GM12872 (cell line): ENCODE results near the gene KBTBD2.

Source experiments
- TF ChIP-seq, protein P1 (sequence below): IDR thresholded peaks from 3 replicates; pipeline ENCODE4 v1.5.1; 2011; ENCODE audit warnings: low read depth, mild to moderate bottlenecking, low read length, moderate library complexity; ENCODE audit not compliant: insufficient read depth

Gene KBTBD2

GRCh38 chr7:32928785-32929298 lies 37.3 kb upstream of the KBTBD2 start:
- TF ChIP-seq, protein P1, sequence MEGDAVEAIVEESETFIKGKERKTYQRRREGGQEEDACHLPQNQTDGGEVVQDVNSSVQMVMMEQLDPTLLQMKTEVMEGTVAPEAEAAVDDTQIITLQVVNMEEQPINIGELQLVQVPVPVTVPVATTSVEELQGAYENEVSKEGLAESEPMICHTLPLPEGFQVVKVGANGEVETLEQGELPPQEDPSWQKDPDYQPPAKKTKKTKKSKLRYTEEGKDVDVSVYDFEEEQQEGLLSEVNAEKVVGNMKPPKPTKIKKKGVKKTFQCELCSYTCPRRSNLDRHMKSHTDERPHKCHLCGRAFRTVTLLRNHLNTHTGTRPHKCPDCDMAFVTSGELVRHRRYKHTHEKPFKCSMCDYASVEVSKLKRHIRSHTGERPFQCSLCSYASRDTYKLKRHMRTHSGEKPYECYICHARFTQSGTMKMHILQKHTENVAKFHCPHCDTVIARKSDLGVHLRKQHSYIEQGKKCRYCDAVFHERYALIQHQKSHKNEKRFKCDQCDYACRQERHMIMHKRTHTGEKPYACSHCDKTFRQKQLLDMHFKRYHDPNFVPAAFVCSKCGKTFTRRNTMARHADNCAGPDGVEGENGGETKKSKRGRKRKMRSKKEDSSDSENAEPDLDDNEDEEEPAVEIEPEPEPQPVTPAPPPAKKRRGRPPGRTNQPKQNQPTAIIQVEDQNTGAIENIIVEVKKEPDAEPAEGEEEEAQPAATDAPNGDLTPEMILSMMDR: no peak

DNA sequence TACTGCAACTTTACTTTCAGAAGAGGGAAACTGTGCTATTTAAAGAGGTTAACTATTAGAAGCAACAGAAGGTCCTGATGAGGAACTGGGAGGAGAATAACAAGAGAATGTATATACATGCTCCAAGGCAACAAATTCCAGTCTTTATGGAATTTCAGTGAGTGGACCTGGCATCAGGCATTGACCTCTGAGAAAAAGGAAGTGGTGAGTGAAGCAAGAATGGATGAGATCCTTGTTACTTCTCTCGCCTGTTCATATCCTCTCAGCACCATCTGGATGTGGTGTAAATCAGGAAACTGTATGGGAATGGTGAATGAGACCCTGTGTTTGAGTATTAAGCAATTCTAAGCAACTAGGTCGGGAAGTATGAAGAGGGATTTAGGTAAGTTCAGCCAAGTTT lies 30.3 kb upstream of the KBTBD2 start:
- TF ChIP-seq, protein P1: no peak

DNA sequence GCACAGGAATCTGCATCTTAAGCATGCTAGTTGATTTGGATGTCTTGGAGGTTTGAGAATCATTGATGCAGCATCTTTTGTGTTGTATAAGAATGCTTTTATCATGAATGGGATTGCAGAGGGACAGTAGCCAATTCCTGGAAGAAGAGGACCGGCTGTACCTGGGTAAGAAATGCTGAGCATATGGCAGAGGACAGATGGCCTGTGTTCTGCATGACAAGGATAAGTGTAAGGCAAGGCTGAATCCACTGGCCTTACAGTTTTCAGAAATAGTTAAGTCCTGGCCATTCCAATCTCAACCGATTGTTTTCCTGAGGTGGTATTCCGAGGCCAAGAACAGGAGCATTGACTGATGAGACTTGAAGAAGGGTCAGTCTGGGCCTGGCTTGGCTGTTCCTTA lies 24.4 kb upstream of the KBTBD2 start:
- TF ChIP-seq, protein P1: no peak

DNA sequence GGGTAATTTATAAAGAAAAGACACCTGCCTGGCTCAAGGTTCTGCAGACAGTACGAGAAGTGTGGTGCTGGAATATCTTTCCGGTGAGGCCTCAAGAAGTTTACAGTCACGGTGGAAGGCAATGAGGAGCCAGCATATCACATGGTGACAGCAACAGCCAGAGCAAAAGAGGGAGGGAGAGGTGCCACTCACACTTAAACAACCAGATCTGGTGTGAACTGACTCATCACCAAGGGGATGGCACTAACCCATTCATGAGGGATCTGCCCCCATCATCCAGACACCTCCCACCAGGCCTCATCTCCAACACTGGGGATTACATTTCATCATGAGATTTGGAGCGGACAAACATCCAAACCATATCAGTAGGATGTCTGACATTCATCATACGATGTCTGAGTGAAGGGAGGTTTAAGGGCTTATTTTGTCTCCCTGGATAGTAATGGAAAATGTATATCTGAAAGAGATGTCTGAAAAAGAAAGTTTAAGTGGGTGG lies 23.5 kb upstream of the KBTBD2 start:
- TF ChIP-seq, protein P1: no peak

DNA sequence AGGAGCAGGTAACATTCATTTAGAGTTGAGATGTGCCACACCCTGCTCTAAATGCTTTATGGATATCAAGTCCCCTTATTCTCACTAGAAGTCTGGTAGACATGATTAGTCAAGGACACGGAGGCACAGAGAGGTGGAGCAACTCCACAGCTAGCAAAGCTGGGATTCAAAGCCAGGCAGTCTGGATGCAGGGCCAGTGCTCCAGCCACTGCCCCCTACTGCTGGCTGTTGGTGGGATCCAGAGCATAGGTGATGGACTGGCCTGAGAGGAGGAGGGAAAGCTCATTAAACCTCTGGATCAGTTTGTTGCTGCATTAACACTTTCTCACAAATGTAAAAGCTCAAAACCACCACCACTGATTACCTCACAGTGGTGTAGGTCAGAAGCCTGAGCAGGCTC lies 22.6 kb upstream of the KBTBD2 start:
- TF ChIP-seq, protein P1: no peak

- TF ChIP-seq, protein P1: no peak
Observed at GRCh38 chr7:32910195-32910594, 18.6 kb upstream of the KBTBD2 start.

DNA sequence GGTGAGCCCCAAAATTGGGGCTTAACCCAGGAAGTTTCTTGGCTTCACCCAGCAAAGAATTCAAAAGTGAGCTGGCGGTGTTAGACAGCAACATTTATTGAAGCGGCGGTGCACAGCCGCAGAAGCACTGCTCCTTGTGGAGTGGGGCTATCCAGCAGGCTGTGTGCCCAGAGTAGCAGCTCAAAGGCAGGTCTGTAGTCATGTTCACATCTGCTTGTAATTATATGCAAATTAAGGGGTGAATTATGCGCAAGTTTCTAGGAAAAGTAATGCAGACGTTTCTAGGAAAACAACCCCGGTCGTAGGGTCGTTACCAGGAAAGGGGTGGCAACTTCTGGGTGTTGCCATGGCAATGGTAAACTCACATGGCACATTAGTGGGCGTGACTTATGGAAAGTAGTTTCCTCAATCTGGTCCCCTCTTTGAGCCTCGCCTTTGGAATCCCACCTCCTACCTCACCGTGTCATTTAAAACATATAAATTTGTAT lies 13.7 kb upstream of the KBTBD2 start:
- TF ChIP-seq, protein P1: no peak
